K562 (cell line): ENCODE data around the gene C5orf47. TPM values are rescaled to one million over a fixed set of nuclear protein-coding genes. Genes with fewer than 3 reads are reported as not detected.

ENCODE experiments used
- ATF1 ChIP-seq, 2 experiments: fragments of 450-650 bp in 1 of 2; IDR thresholded peaks; 2 replicates each; pipeline ENCODE4 v1.6.1; 2016; ENCODE audit warnings: missing compliant biosample characterization in 1 of 2, missing genetic modification characterization in 1 of 2
- ATF3 ChIP-seq, 2 experiments: fragments of 450-650 bp in 1 of 2; sonication (generic) in 1 of 2; formaldehyde crosslinking in 1 of 2; IDR thresholded peaks in 1 of 2; conservative IDR thresholded peaks in 1 of 2; 2 replicates each; pipeline versions ENCODE4 v1.6.1 to v1.8.1; 2016 to 2023; ENCODE audit warnings: mild to moderate bottlenecking in 2 of 2, moderate library complexity in 2 of 2, inconsistent platforms in 1 of 2, missing genetic modification reagents in 1 of 2
- FOXM1 ChIP-seq, 2 experiments: fragments of 450-650 bp in 1 of 2; sonication (generic) in 1 of 2; formaldehyde crosslinking in 1 of 2; IDR thresholded peaks; 2 replicates each; pipeline versions ENCODE4 v1.6.1 to v1.9.0; 2017 to 2022; ENCODE audit warnings: low read depth in 2 of 2, mild to moderate bottlenecking in 2 of 2, missing genetic modification reagents in 1 of 2, moderate library complexity in 1 of 2
- RBBP5 ChIP-seq: fragments of 200-600 bp; sonication (generic); IDR thresholded peaks from 2 replicates; pipeline ENCODE4 v1.6.1; 2012; ENCODE audit warnings: borderline replicate concordance, mild to moderate bottlenecking, low read length, control low read depth, inconsistent platforms; ENCODE audit not compliant: insufficient read depth, poor library complexity, severe bottlenecking
- REST ChIP-seq, 2 experiments: fragments of 450-650 bp; formaldehyde crosslinking in 1 of 2; IDR thresholded peaks; 2 replicates each; pipeline versions ENCODE4 v1.4.0 to v1.6.1; 2014 to 2020; ENCODE audit warnings: mild to moderate bottlenecking in 2 of 2, borderline replicate concordance in 1 of 2, low read depth in 1 of 2
- SIX5 ChIP-seq, 2 experiments: IDR thresholded peaks; 2 replicates each; pipeline ENCODE4 v1.6.1; 2011; ENCODE audit warnings: low read length in 2 of 2, borderline replicate concordance in 1 of 2, low read depth in 1 of 2, mild to moderate bottlenecking in 1 of 2, moderate library complexity in 1 of 2; ENCODE audit not compliant: insufficient read depth in 1 of 2
- SMAD4 ChIP-seq: fragments of 250-450 bp; sonication (Bioruptor Pico); conservative IDR thresholded peaks from 2 replicates; pipeline ENCODE4 v1.8.0; 2021; ENCODE audit warnings: inconsistent platforms, mild to moderate bottlenecking, moderate library complexity
- TCF3 ChIP-seq: sonication (generic); formaldehyde crosslinking; IDR thresholded peaks from 2 replicates; pipeline ENCODE4 v1.4.0; 2020; ENCODE audit warnings: mild to moderate bottlenecking, missing genetic modification reagents
- YY1 ChIP-seq, 3 experiments: IDR thresholded peaks; 2 replicates each; pipeline ENCODE4 v1.6.1; 2011; ENCODE audit warnings: low read length in 2 of 3, mild to moderate bottlenecking in 2 of 3, moderate library complexity in 2 of 3, borderline replicate concordance in 1 of 3, control low read depth in 1 of 3, low read depth in 1 of 3; ENCODE audit not compliant: insufficient read depth in 3 of 3, insufficient replicate concordance in 2 of 3, control insufficient read depth in 1 of 3, insufficient read length in 1 of 3; ENCODE audit errors: extremely low read depth in 1 of 3
- polyA plus RNA-seq, 8 experiments: library from polyadenylated mRNA; depleted of rRNA in 4 of 8; stranded (reverse) in 5 of 8; unstranded in 3 of 8; fragments of >200 nt; fragmentation: Nextera tagmentation in 2 of 8; fragmentation: Illumina TruSeq in 1 of 8; extraction: Ambion mirVana in 2 of 8; extraction: Trizol in 1 of 8; gene quantifications; 2 replicates each; pipeline versions ENCODE4 v1.2.1 to v1.2.3, GENCODE V29; 2011 to 2014; ENCODE audit warnings: inconsistent platforms in 1 of 8, missing spikeins in 1 of 8
- total RNA-seq, 7 experiments: library from RNA; depleted of rRNA in 6 of 7; stranded (reverse); fragments of >200 nt in 6 of 7; fragmentation: Illumina TruSeq in 2 of 7; extraction: Trizol in 2 of 7; gene quantifications; 2 replicates each; pipeline versions ENCODE4 v1.2.1 to v1.2.3, GENCODE V29; 2011 to 2021; ENCODE audit warnings: low replicate concordance in 1 of 7

Gene C5orf47
- total and polyA plus RNA-seq, 9 of the 15 experiments (the other 6 are each of a cell fraction or from before 2014, with no cell fraction given) = 0.08 TPM; not detected in 8

- peak; percentile 85; the same call in 1 of the 2 replicates for TF ChIP-seq REST (IDR thresholded peaks at IDR 0.05; ENCODE audit: borderline replicate concordance)
- no peak for TF ChIP-seq REST (CRISPR knock-in tag; IDR thresholded peaks at IDR 0.05; ENCODE audit: low read depth)
- no peak for TF ChIP-seq SIX5 (IDR thresholded peaks at IDR 0.05; ENCODE audit: borderline replicate concordance in 1 of 2, insufficient read depth in 1 of 2, low read depth in 1 of 2, low read length in 2 of 2)
- TF ChIP-seq TCF3 (CRISPR knock-in tag) = no peak
- no peak for TF ChIP-seq ATF3 (IDR thresholded peaks at IDR 0.05)
- TF ChIP-seq ATF3 (CRISPR knock-in tag; conservative IDR thresholded peaks at IDR 0.05) = no peak
- no peak for TF ChIP-seq ATF1 (CRISPR knock-in tag; IDR thresholded peaks at IDR 0.05)
- TF ChIP-seq ATF1 (tag; IDR thresholded peaks at IDR 0.05) = no peak
- TF ChIP-seq YY1 (IDR thresholded peaks at IDR 0.05; ENCODE audit: borderline replicate concordance in 1 of 3, control insufficient read depth in 1 of 3, extremely low read depth in 1 of 3, insufficient read depth in 3 of 3, insufficient read length in 1 of 3, insufficient replicate concordance in 2 of 3, low read depth in 1 of 3, low read length in 2 of 3) = no peak
- no peak for TF ChIP-seq FOXM1 (IDR thresholded peaks at IDR 0.05; ENCODE audit: low read depth)
- no peak for TF ChIP-seq FOXM1 (CRISPR knock-in tag; IDR thresholded peaks at IDR 0.05; ENCODE audit: low read depth)
- TF ChIP-seq RBBP5 = peak; percentile 32
- TF ChIP-seq SMAD4 = peak; percentile 59; the same call in 1 of the 2 replicates
Observed at GRCh38 chr5:173972925-173973615, 15.9 kb upstream of the C5orf47 start (continued).
